ENCODE results near the gene FBRSL1.

Gene FBRSL1

DNA sequence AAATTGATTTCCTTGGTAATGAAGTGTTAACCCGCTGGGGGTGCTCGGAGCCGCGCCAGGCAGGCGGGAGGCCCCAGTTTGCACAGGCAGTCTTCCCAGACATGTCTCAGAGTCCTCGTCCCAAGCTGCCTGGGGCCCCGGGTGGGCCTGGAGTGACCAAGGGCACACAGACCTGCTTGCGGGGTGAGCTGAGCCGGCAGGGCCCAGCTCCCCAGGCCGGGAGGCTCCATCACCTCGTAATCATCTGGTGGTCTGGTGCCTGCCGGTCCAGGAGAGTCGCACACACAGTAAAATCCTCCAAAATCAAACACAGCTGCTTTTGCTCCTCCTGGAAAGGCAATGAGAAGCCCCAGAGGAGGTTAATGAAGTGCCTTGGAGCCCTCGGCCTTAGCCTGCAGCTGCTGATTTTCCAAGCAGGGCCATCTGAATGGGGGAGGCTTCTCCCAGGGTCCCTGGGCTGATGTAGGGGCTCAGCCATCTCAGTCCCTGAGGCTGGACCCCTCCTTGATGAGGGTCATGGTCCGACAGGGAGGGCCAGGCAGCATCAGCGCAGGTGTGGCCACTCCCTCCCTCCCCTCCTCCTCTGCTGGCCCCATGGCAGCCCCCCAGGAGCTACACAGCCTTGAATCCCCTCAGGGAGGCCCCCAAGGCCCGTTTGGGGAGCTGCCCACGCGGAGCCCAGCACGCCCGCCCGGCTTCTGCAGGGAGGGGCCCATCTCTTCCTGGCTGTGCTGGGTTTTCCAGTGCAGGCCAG lies 39.4 kb upstream of the FBRSL1 start:
- Histone ChIP-seq H3K27ac (peak overlapping the region in 9 of 11 experiments; percentile 13 to 61 (median 36); a peak in 11 of 22 replicates), H3K4me1 (peaks cover 40 to 98% (median 93%) of the 10 kb centered on the region in 10 experiments), H3K27me3 (peaks cover 0 to 43% (median 0%) of the 10 kb centered on the region in 11 experiments; a peak in 7 of 22 replicates), H4K20me1 (peaks cover 0 to 15% (median 0%) of the 10 kb centered on the region in 11 experiments; a peak in 2 of 22 replicates), H3K4me3 (peak overlapping the region in 6 of 10 experiments; percentile 5 to 45 (median 28); a peak in 5 of 20 replicates), H3K36me3 (no peaks in the 10 kb centered on the region), H3K9ac (peak overlapping the region; percentile 36 to 67 (median 55); a peak in 18 of 22 replicates), H3K9me3 (replicated peaks in 1 of 11) (no peaks in the 10 kb centered on the region), H3K4me2 (peak overlapping the region; percentile 77 to 98 (median 90))
- no peak for TF ChIP-seq Cebpa-rat (IDR thresholded peaks at IDR 0.05)

DNA sequence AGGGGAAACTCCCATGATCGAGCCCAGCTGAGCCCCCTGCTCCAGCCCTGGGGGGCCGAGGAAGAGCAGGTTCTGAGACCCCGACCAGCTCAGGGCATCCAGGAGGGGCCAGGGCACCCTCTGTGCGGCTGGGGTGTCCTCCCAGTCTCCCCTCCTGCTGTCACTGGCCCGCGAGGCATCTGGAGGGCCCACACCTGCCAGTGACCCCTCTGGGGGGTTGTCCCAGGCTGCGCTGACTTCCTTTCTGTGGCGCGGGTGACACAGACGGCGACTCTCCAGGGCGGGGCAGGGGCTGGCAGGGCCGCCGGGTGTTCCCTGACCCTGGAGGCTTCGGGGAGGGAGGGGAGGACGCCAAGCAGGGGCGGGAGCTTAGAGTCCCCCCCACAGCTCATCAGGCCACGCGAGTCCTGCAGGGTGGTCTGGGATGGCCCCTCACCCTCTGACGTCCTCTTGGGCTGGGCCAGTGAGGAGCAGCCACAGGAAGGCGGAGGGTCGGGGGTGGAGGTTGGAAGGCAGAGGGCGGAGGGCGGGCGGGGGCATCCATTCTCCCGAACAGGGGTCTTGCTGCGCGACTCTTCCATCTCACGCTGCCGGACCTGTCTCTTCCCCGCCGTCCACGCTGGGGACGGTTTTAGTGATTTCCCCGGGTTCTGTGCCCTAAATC lies 38.6 kb upstream of the FBRSL1 start:
- Histone ChIP-seq H3K4me3 (peak overlapping the region in 6 of 10 experiments; percentile 5 to 45 (median 28); a peak in 5 of 20 replicates), H3K4me1 (peaks cover 38 to 91% (median 86%) of the 10 kb centered on the region in 10 experiments), H3K9ac (peak overlapping the region; percentile 36 to 67 (median 55); a peak in 18 of 22 replicates), H4K20me1 (peaks cover 0 to 15% (median 0%) of the 10 kb centered on the region in 11 experiments; a peak in 2 of 22 replicates), H3K9me3 (replicated peaks in 1 of 11) (no peaks in the 10 kb centered on the region), H3K36me3 (no peaks in the 10 kb centered on the region), H3K27me3 (peaks cover 0 to 43% (median 0%) of the 10 kb centered on the region in 11 experiments; a peak in 7 of 22 replicates), H3K4me2 (peak overlapping the region; percentile 77 to 98 (median 90)), H3K27ac (peak overlapping the region in 9 of 11 experiments; percentile 13 to 61 (median 36); a peak in 11 of 22 replicates)
- TF ChIP-seq Cebpa-rat (IDR thresholded peaks at IDR 0.05): no peak

GRCh38 chr12:132451836-132452195 lies 38.1 kb upstream of the FBRSL1 start:
- no peaks in the 10 kb centered on the region for H3K9me3 ChIP-seq (replicated peaks in 1 of 11)
- peaks cover 0 to 43% (median 0%) of the 10 kb centered on the region in 11 experiments; a peak in 7 of 22 replicates for H3K27me3 ChIP-seq
- no peak for TF ChIP-seq Cebpa-rat (IDR thresholded peaks at IDR 0.05)
- no peaks in the 10 kb centered on the region for H3K36me3 ChIP-seq
- H4K20me1 ChIP-seq: peaks cover 0 to 18% (median 0%) of the 10 kb centered on the region in 11 experiments; a peak in 2 of 22 replicates
- peak overlapping the region in 4 of 11 experiments; percentile 41 to 60 (median 50); a peak in 4 of 22 replicates for H3K9ac ChIP-seq
- peak overlapping the region; percentile 77 to 98 (median 90) for H3K4me2 ChIP-seq
- H3K4me3 ChIP-seq: no peak overlapping the region
- peaks cover 38 to 86% (median 81%) of the 10 kb centered on the region in 10 experiments for H3K4me1 ChIP-seq
- peak overlapping the region in 3 of 11 experiments; percentile 0 to 43 (median 18); a peak in 4 of 22 replicates for H3K27ac ChIP-seq

GRCh38 chr12:132452596-132453350 lies 37.2 kb upstream of the FBRSL1 start:
- TF ChIP-seq Cebpa-rat (IDR thresholded peaks at IDR 0.05): no peak
- no peak overlapping the region; a peak in 1 of 22 replicates for H3K27ac ChIP-seq
- peaks cover 0 to 43% (median 0%) of the 10 kb centered on the region in 11 experiments; a peak in 7 of 22 replicates for H3K27me3 ChIP-seq
- peaks cover 0 to 20% (median 0%) of the 10 kb centered on the region in 11 experiments; a peak in 2 of 22 replicates for H4K20me1 ChIP-seq
- peak overlapping the region in 10 of 11 experiments; percentile 25 to 98 (median 92); a peak in 19 of 22 replicates for H3K4me2 ChIP-seq
- no peaks in the 10 kb centered on the region for H3K9me3 ChIP-seq (replicated peaks in 1 of 11)
- H3K4me1 ChIP-seq: peaks cover 38 to 76% (median 72%) of the 10 kb centered on the region in 10 experiments
- no peak overlapping the region; a peak in 1 of 20 replicates for H3K4me3 ChIP-seq
- H3K36me3 ChIP-seq: no peaks in the 10 kb centered on the region
- peak overlapping the region in 5 of 11 experiments; percentile 7 to 41 (median 24); a peak in 4 of 22 replicates for H3K9ac ChIP-seq

- Histone ChIP-seq H3K4me1 (peaks cover 38 to 68% (median 64%) of the 10 kb centered on the region in 10 experiments), H3K9me3 (replicated peaks in 1 of 11) (no peaks in the 10 kb centered on the region), H4K20me1 (peaks cover 0 to 20% (median 0%) of the 10 kb centered on the region in 11 experiments; a peak in 3 of 22 replicates), H3K27ac (no peak overlapping the region), H3K4me3 (no peak overlapping the region), H3K4me2 (peak overlapping the region in 10 of 11 experiments; percentile 24 to 98 (median 92); a peak in 20 of 22 replicates), H3K36me3 (no peaks in the 10 kb centered on the region), H3K9ac (peak overlapping the region in 6 of 11 experiments; percentile 3 to 41 (median 18); a peak in 5 of 22 replicates), H3K27me3 (peaks cover 0 to 43% (median 0%) of the 10 kb centered on the region in 11 experiments; a peak in 7 of 22 replicates)
- TF ChIP-seq Cebpa-rat (IDR thresholded peaks at IDR 0.05): no peak
Measured at GRCh38 chr12:132453361-132454192, 36.4 kb upstream of the FBRSL1 start.

- Histone ChIP-seq H3K27ac (peak overlapping the region in 3 of 11 experiments; percentile 18 to 30 (median 25); a peak in 2 of 22 replicates), H4K20me1 (peaks cover 0 to 20% (median 0%) of the 10 kb centered on the region in 11 experiments; a peak in 3 of 22 replicates), H3K4me1 (peaks cover 38 to 64% (median 60%) of the 10 kb centered on the region in 10 experiments), H3K36me3 (no peaks in the 10 kb centered on the region), H3K9ac (peak overlapping the region in 7 of 11 experiments; percentile 3 to 46 (median 10); a peak in 4 of 22 replicates), H3K4me3 (no peak overlapping the region), H3K9me3 (replicated peaks in 1 of 11) (no peaks in the 10 kb centered on the region), H3K27me3 (peaks cover 0 to 43% (median 0%) of the 10 kb centered on the region in 11 experiments; a peak in 7 of 22 replicates), H3K4me2 (peak overlapping the region; percentile 40 to 98 (median 90); a peak in 21 of 22 replicates)
- TF ChIP-seq Cebpa-rat (IDR thresholded peaks at IDR 0.05): no peak
Measured at GRCh38 chr12:132454193-132454932, 35.6 kb upstream of the FBRSL1 start.
